Stimulated activated CD8-positive, alpha-beta memory T cell treated with anti-CD3 and anti-CD28 coated beads, Interleukin-4, amount 100 ng/mL, for 24 hours (primary cell): ENCODE measurements around the gene ZNF622.

Experiments used
- DNase-seq: peaks from one replicate; pipeline ENCODE4 v3.0.0-alpha.2; 2020; ENCODE audit warnings: low read depth

ZNF622 gene

GRCh38 chr5:16431490-16431889, 34.1 kb downstream of the ZNF622 start:
- no peak for DNase-seq

DNA sequence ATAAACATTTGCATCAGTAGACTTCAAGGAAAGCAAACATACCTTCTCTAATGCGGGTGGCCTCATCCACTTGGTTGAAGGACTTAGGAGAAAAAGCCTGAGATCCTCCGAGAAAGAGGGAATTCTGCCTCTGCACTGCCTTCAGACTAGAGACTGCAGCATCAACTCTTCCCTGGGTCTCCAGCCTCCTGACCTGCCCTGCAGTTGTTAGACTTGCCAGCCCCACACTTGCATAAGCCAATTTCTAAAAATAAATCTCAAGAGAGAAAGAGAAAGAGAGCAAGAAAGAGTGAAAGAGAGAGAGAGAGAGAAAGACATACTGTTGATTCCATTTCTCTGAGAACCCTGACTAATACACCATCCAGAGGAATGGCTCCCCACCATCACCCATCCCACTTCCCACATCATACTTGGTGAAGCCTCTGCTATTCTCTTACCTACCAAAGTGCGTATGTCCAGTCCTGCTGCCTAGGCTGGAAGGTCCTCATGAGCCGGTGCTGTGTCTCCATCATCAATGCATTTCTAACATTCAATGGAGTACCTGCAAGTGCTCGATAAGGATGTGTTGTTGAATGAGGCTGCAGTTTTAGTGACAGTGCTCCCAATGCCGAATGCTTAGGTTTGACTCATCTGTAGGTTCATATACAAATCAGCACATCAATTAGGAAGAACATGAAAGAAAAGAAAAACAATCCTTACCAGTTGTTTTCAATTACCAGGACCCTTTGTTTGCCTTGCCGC, 35.1 kb downstream of the ZNF622 start:
- DNase-seq, result no peak

DNA sequence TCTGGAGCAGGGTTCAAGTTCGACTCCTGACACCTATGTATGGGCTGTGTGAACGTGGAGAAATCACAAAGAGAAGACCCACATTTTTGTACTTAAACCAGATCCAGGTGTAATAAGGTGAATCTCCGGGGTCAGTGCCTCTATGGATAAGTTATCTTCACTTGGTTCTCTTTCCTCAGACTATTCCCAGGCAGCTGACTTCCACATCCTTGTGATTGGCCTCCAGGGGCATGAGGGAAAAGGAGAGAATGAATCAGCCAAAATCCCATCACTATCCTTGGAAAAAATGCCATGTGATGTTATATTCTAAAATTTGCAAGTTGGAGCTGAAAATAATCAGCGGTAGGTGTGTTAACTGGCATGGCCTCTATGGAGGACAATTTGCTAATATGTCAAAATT, 37.2 kb downstream of the ZNF622 start:
- DNase-seq, result no peak

DNA sequence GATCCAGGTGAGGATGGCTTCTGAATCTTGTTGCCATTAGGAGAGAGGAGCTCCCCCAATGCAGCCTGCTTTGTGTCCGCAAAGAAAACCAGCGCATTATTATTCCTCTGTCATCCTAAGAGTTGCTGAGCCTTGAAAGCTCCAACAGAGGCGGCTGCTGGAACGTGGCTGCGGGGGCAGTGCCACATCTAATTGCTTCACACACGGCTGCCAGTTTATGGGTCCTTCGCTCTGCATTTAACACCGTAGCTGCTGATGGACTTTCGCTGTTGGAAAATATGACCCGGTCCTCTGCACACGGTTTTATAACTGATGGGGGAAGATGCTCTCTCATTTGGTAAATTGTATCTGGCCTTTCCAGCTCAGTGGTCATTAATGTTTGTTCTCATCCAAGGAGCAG, 38.0 kb downstream of the ZNF622 start:
- no peak for DNase-seq

DNA sequence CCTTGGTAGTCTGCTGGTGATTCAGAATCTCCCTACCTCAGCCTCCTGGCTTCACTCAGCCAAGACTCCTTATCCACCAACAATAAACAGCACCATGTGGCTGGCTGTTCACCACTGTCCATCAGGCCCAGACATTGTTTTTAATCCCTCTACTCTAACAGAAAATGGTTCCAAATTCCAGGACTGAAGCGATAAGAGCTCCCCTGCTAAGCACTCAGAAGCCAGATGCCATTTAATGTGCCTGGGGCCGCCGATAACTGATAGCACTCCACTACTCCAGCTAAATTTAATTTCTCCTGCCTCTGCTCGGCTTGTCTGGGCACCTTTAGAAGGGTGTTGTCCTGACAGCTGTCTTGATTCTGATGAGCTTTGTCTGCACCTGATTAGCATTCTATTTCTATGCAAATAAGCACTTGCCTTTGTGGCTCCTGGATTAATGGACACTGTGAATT, 47.1 kb downstream of the ZNF622 start:
- DNase-seq, result no peak

GRCh38 chr5:16417398-16418074, 48.1 kb downstream of the ZNF622 start:
- DNase-seq, result no peak

- DNase-seq, result no peak
These were observed 50.7 kb downstream of the ZNF622 start for GRCh38 chr5:16414861-16415260.

DNA sequence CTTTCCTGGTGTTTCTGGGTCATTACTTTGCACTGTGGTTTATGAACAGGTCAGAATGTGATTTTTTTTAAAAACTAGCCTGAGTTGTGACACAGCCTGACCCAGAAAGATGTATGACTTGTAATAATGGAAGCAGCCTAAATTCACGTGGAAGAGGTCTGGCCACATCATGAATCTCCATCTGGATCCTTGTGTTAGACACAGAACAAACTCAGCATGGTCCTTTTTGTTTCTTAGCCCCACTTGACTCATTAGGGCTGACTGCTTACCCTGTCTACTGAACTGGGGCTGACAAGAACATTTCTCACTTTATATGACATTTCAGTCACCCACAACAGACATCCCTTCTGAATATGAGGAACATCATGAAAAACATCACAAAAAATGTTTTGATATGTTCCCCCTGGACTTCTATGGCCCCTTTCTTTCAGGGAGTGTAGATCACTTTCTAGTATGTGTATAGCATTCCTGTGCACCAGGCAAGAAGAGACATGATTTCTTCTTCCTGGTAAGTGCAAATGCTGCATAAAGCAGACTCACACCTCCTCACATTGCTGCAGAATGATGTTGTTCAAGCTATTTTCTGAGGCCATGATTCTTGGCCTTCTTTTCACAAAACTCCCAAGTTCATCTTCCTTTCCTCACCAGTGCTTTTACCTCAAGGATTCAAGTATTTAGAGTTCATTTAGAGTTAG, 52.3 kb downstream of the ZNF622 start:
- no peak for DNase-seq

DNA sequence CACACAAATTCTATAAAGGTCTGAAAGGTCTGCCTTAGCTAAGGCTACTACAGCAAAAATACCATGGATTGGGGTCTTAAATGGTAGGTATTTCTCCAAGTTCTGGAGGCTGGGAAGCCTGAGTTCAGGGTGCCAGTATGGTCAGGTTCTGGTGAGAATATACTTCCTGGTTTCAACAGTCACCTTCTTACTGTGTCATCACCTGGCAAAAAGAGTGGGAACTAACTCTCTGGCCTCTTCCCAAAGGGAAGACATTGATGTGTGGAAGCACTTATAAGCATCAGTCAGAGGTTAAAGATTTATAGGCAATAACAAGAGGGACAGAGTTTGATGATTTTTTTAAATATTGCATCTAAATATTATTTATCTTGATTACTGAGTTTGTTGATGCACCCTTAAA, 53.0 kb downstream of the ZNF622 start:
- no peak for DNase-seq

DNA sequence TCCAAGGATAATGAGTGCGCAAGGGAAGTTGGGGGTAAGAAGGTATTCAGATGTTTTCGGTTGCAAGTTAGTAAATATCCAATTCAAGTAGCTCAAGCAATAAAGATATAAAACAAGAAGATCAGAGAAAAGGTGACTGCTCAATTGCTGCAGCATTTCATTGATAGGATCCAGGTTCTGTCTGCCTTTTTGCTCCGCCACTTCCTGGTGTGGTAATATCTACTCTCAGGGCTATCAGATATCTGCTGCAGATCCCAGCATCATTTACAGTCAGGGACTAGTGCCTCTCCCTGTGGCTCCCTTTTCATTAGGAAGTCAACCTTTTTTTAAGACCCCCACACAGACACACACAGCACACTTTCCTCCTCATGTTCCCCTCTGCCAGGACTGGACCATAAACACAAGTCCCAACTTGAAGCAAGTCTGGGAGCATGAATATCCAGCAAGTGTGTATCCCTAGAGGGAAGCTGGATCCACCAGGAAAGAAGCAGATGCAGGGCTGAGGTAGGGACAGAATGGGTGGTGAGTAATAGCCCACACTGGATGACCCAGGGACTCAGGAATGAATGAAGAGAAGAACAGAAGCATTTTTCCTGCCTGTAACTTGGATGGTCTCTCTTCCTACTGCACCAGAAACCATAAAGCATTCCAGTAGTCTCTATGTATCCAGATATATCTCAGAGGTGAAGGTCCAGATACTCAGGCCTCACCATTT, 53.7 kb downstream of the ZNF622 start:
- DNase-seq, result no peak

DNA sequence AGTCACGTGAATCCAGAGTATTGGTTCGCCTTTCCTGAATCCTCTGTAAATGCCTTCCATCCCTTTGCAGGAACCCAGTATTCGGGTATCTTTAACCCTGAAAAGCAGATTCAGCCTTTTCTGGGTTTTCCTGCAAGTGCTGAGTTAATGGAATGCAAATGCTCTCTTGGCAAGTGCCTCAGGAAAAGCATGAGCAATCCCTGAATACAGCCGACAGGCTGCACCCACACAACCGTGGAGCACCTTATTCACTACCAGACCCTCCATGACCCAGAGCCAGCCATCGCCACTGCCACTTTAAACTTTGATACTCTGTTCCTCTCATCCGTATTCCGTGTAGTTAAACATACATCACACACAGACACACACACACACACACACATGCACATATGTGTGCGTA, 54.4 kb downstream of the ZNF622 start:
- DNase-seq, result no peak

DNA sequence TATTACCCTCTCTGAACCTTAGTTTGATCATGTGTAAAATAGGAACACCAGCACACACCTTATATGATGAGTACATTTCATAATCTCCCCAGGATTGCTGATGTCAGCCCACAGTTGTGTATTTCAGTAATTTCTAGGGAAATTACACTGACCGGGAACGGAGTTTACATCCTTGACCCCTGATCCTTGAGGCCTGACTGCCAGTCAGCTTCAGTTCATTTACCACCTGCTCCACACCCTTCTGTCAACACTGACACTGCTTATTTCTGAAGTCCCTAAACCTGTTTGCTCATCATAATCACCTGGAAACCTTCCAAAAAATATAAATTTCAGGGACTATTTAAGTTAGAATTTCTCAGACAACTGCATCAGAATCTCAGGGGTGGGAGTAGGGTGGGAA, 55.3 kb downstream of the ZNF622 start:
- DNase-seq, result no peak

DNA sequence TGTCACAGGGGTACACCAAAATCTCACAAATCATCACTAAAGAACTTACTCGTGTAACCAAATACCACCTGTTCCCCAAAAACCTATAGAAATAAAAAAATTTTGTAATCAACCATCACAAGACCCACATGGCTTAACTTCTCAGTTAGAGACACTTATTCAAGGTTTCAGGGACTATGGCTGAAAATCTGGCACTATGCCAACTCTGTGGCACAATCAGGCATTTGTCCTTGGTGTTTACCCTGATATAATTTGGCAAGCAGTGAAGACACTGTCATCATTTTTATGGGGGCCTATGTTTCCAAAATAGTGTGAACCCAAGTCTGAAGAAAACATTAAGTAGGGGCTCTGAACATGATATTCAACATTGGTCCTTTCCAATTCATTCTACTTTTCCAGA, 59.0 kb downstream of the ZNF622 start:
- no peak for DNase-seq

- no peak for DNase-seq
These were observed 59.6 kb downstream of the ZNF622 start for GRCh38 chr5:16406023-16406422.
